ENCODE measurements around the gene PRAF2.

PRAF2 gene, protein sequence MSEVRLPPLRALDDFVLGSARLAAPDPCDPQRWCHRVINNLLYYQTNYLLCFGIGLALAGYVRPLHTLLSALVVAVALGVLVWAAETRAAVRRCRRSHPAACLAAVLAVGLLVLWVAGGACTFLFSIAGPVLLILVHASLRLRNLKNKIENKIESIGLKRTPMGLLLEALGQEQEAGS

GRCh38 chrX:49073601-49074575 is at the start of gene PRAF2:
TSS of gene PRAF2 (minus strand) at chrX:49074002. CDS start at chrX:49073987, 15 bp downstream.
- DNase-seq, result peak; percentile 61

GRCh38 chrX:49122499-49122898 is 48.7 kb upstream of the PRAF2 start:
- DNase-seq, result no peak

GRCh38 chrX:49120091-49120490 is 46.3 kb upstream of the PRAF2 start:
- DNase-seq, result no peak

DNA sequence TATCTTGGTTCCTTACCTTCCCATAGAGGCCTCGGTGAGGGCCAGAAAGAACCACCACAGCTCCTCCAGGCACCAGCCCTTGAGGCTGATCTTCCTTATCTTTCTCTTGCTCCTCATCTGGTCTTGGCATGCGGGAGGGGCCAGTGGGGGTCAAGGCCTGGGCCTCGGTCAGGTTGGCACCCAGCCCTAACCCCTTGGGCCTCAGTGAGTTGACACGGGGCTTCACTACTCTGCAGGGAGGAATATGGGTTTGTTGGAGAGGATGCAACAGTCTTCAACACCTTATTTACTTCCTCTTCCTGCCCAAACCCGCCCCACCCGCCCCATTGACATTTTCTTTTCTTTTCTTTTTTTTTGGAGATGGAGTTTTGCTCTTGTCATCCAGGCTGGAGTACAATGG is 43.8 kb upstream of the PRAF2 start:
- DNase-seq, result no peak

- no peak for DNase-seq
These were observed 42.9 kb upstream of the PRAF2 start for GRCh38 chrX:49116716-49117115.

- DNase-seq, result no peak
These were observed 42.3 kb upstream of the PRAF2 start for GRCh38 chrX:49116076-49116475.

DNA sequence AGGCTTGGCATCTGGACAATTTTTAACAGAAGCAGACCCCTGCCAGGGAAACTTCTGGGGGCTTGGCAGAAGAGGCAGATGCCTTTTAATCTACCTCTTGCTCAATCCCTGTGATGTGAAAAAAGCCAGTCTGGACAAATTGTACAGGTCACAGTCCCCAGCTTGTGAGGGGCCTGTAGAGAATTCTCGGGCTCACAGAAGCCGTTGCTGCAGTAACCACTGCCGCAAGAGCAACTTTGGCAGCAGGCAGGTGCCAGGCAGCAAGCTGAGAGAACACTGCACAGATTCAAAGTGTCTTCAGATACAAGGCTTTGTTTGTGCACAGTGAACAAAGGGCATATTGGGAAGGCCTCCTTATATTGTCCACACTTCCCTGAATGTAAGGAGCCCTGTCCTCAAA is 38.0 kb upstream of the PRAF2 start:
- DNase-seq, result no peak

GRCh38 chrX:49110417-49110816 is 36.6 kb upstream of the PRAF2 start:
- DNase-seq, result no peak

GRCh38 chrX:49108641-49109040 is 34.8 kb upstream of the PRAF2 start:
- no peak for DNase-seq

DNA sequence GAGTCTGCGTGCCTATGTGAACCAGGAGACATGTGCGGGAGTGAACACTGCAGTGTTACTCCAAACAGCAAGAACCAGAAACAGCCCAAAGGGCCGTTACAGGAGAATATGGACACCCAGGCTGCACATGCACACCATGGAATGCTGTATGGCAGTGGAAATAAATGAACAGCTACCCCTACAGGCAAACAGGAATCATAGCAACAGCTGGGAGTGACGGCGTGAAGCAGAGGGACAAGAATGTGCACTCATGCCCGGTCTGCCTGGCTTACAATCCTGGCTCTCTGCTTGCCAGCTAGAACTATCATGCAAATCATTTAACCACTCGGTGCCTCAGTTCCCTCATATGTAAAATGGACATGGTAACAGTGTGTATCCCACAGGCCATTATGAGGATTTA is 33.1 kb upstream of the PRAF2 start:
- no peak for DNase-seq

DNA sequence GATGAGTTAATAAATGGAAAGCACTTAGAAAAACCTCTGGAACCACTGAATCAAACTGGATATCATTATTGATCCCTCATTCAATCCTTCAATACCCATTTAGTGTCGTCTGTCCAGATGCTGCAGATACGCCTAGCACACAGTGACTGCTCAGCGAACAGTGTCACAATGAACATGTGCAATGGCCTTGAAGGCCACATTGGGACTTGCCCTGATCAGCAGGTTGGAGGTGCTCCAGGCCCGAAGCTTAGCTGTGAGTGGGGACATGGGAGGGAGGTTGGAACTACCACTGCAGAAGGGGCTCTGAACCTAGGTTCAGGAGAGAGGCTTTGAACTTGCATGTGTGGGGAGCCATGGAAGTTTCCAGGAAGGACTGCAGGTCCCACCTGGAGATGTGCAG is 32.5 kb upstream of the PRAF2 start:
- DNase-seq, result no peak

GRCh38 chrX:49103637-49104036 is 29.8 kb upstream of the PRAF2 start:
- DNase-seq, result no peak

DNA sequence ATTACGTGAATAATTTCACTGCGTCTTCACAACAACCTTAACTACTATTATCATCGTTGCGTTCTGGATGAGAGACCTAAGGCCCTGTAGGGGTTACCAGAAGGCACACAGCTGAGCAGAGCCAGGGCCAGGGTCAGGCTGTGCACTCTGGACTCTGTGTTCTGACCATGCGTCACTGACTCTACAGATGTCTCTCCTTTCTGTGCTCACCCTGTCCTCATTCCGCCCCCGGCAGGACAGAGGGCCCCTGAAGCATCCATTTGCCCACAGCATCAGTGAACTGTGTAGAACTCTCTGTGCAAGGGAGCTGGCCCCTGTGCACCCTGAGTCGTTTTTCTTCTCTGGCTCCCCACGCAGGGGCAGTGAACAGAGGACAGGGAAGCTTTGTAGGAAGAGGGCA is 28.4 kb upstream of the PRAF2 start:
- no peak for DNase-seq

GRCh38 chrX:49101629-49101984 is 27.8 kb upstream of the PRAF2 start:
- DNase-seq, result no peak

DNA sequence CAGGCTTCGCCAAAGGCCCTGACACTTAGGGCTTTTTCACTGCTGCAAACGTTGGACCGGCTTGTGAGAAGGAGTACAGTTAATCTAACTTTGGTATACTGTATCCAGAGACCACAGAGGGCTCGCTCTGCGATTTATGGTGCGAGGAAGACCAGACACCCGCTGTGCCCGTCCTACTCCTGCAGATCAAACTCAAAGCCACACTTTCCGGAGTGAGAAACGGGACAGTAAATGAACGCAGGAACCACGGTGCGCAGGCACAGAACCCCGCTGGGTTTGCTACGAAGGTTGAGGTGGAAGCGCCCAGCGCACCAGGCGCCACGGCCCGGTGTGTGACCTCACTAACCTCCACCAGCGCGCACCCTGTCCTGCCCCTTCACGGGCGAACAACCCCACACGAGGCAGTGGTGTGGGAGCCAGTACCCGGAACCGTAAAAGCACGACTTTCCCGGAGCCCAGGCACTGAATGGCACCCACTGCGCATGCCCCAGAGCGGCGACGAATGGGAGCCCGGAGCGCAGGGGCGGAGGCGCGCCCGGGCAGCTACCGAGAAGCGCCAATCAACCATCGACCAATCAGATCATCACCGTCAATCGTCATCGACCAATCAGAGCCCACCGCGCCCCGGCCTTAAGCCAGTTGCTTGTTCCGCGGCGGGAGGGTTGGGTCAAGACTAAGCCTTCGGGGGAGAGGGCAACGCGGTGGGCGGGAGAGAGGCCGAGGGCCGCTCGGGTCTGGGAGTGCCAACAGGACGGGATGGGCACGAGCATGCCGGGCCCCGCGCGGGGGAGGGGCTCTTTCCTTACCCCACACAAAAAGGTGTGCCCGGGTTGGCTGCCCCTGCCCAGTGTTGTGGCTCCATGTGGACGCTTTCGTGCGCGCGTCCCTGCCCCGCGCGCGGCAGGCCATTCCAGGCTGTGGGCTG is 27.2 kb upstream of the PRAF2 start:
- DNase-seq, result peak; percentile 74

DNA sequence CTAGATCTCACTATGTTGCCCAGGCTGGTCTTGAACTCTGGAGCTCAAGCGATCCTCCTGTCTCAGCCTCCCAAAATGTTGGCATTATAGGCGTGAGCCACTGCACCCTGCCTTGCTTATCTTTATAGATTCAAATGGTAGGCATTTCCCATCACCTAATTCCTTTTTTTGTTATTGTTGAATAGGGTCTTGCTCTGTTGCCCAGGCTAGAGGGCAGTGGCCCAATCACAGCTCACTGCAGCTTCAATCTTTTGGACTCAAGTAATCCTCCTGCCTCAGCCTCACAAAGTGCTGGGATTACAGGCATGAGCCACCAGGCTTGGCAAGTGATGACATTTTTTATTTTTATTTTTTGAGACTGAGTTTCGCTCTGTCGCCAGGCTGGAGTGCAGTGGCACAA is 22.6 kb upstream of the PRAF2 start:
- no peak for DNase-seq

DNA sequence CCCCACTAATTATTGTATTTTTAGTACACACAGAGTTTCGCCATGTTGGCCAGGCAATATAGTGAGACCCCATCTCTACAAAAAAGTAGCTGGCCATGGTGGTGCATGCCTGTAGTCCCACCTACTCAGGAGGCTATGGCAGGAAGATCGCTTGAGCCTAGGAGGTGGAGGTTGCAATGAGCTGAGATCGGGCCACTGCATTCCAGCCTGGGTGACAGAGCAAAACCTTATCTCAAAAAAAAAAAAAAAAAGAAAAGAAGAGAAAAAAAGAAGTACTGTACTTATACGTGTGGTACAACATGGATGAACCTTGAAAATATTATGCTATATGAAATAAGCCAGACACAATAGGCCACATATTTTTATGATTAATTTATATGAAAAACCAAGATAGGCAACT is 15.8 kb upstream of the PRAF2 start:
- DNase-seq, result no peak

DNA sequence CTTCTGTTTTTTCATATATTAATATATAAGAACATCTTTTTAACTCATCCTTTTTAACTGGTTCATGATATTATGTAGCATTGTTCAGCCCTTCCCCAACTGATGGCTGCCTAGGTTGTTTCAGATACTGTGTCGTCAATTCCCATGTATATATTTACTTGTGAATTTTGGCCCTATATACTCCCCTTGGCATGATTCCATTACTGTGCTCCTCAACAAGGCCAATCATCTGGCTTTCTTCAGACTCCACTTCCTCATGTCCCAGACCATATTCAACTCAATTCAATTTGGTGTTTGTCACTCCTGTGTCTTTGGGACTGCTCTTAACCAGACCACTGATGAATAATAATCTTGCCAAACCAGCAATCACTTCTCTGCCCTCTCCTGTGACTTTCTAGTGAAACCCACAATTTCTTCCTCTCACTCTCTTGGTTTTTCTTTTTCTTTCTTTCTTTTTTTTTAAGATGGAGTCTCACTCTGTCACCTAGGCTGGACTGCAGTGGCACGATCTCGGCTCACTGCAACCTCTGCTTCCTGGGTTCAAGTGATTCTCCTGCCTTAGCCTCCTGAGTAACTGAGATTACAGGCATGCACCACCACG is 8.6 kb upstream of the PRAF2 start:
- no peak for DNase-seq

DNA sequence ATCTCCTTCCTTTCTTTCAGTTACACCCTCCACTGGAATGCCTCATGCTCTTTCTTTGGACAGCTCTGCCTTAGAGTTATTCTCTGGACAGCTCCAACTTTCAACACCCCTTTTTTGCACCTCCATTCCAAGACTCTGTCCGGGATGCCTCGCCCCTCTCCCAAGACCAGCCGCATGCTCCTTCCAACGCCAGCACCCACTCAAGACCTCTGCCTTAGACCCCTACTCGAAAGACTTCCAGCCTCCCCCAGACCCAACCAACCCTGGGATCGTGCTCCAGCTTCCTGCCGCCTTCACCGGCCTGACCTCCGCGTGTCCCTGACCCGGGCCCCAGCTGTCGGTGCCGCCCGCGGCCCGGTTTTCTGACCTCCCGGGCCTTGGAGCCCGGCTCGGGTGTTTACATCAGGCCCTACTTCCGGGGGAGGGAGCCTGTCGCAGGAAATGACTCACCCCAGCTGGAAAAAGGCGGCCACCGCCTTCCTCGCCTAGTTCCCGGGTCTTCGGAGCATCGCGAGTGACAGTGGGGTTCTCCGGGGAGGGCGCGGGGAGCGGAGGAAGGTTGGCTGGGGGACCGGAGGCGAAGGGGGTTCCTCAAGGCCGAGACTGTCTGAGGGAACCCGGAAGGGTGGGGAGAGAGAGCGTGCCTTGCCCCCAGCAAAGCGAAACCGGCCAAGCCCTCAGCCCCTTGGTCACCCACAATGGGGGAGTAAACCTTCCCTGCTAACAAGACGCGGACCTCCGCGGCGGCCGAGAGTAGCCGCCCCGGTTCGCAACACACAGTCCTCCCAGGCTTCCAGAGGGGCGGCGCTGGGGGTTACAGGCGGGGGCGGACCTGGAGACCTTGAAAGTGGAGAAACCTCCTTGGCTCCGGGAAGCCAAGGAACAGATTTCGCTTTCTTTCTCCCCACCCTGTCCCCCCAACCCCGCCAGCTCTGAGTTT is 6.0 kb upstream of the PRAF2 start, which contains the start of gene WDR45:
WDR45 (minus strand) TSS at position 399 of the 940 bp plus-strand sequence. CDS start 1,792 bp downstream, outside the sequence.
- no peak for DNase-seq

DNA sequence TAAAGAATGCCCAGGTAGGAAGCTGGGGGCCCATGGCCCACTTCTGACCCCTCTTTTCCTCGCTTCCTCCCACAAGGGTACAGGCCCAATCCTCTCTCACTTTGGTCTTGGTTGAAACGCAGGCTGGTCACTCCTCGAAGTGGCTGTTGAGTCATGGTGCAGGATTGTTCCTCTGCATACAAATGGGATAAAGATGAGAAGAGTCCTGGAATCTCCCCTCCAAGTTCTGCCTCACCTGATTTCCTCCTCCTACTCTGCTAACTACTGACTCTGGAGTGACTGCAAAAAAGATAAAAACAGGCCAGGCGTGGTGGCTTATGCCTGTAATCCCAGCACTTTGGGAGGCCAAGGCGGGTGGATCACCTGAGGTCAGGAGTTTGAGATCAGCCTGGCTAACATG is 4.1 kb upstream of the PRAF2 start:
- no peak for DNase-seq

- DNase-seq, result no peak
These were observed 1.5 kb upstream of the PRAF2 start for GRCh38 chrX:49075347-49075746.

- no peak for DNase-seq
These were observed 1.1 kb downstream of the PRAF2 start for GRCh38 chrX:49072712-49073095.

Measured in GOT3 (cell line).